Peyer's patch (tissue), 4 donors: Measurements from ENCODE around the gene TAF5. TPM values are rescaled to one million over a fixed set of nuclear protein-coding genes. Genes with fewer than 3 reads are reported as not detected.

Experiments
- DNase-seq, 3 donors: peaks; one replicate each; pipeline ENCODE4 v3.0.0-alpha.2; 2017 to 2019
- H3K27ac ChIP-seq, 4 donors: fragments of 200-600 bp; sonication (generic); one replicate each; pipeline ENCODE4 v1.5.1; 2016 to 2019
- H3K27me3 ChIP-seq, 2 donors: fragments of 200-600 bp; sonication (generic); one replicate each; pipeline ENCODE4 v1.5.1; 2019
- H3K36me3 ChIP-seq, 3 donors: fragments of 200-600 bp; sonication (generic); one replicate each; pipeline ENCODE4 v1.5.1; 2016 to 2019
- H3K4me1 ChIP-seq, 4 donors: fragments of 200-600 bp; sonication (generic); one replicate each; pipeline ENCODE4 v1.5.1; 2016 to 2019
- H3K4me3 ChIP-seq, 4 donors: fragments of 200-600 bp; sonication (generic); 1 replicate in 3 of 4; 2 replicates in 1 of 4; pipeline ENCODE4 v1.5.1; 2016 to 2019; ENCODE audit warnings: mild to moderate bottlenecking in 1 of 4
- H3K9me3 ChIP-seq, 4 donors: fragments of 200-600 bp; sonication (generic); one replicate each; pipeline ENCODE4 v1.5.1; 2016 to 2019; ENCODE audit warnings: mild to moderate bottlenecking in 1 of 4
- CTCF ChIP-seq, 6 experiments: fragments of 450-650 bp in 4 of 6; fragments of 200-600 bp in 2 of 6; sonication (generic) in 1 of 6; IDR thresholded peaks; one replicate each; pipeline ENCODE4 v1.5.1; 2017 to 2019; ENCODE audit warnings: antibody characterized with exemption in 6 of 6, mild to moderate bottlenecking in 3 of 6, moderate library complexity in 1 of 6
- POLR2A ChIP-seq, 2 donors: fragments of 450-650 bp; IDR thresholded peaks; one replicate each; pipeline ENCODE4 v1.5.1; 2017; ENCODE audit warnings: antibody characterized with exemption in 2 of 2, mild to moderate bottlenecking in 2 of 2, moderate library complexity in 2 of 2
- total RNA-seq, 4 donors: library from RNA; depleted of rRNA; stranded (reverse); fragments of >200 nt; gene quantifications; one replicate each; pipeline ENCODE4 v1.1.0, GENCODE V29; 2016

Gene TAF5
- total RNA-seq, 4 donors from 2014 or later: 3.6 to 7.0 (median 5.3) TPM

- no peak for TF ChIP-seq POLR2A (IDR thresholded peaks at IDR 0.05)
- no peak for TF ChIP-seq CTCF (IDR thresholded peaks at IDR 0.05)
- Histone ChIP-seq H3K36me3 (peaks cover 0 to 64% (median 0%) of the 10 kb centered on the region in 3 donors), H3K4me3 (no peak overlapping the region), H3K9me3 (no peaks in the 10 kb centered on the region), H3K27me3 (no peaks in the 10 kb centered on the region), H3K4me1 (no peaks in the 10 kb centered on the region), H3K27ac (no peak overlapping the region)
- no peak for DNase-seq
These were observed 61.9 kb downstream of the TAF5 start for GRCh38 chr10:103429647-103430046.

- TF ChIP-seq CTCF (IDR thresholded peaks at IDR 0.05) (no peak), POLR2A (IDR thresholded peaks at IDR 0.05) (no peak)
- H3K36me3 ChIP-seq: peaks cover 0 to 61% (median 0%) of the 10 kb centered on the region in 3 donors
- H3K27me3 ChIP-seq: no peaks in the 10 kb centered on the region
These were observed 64.1 kb downstream of the TAF5 start for GRCh38 chr10:103431902-103432301.

GRCh38 chr10:103433858-103434257 lies 66.1 kb downstream of the TAF5 start:
- DNase-seq: no peak
- TF ChIP-seq CTCF (IDR thresholded peaks at IDR 0.05) (no peak), POLR2A (IDR thresholded peaks at IDR 0.05) (no peak)
- H3K9me3 ChIP-seq: no peaks in the 10 kb centered on the region
- no peak overlapping the region for H3K4me3 ChIP-seq
- H3K27ac ChIP-seq: no peak overlapping the region
- no peaks in the 10 kb centered on the region for H3K27me3 ChIP-seq
- H3K36me3 ChIP-seq: peaks cover 0 to 63% (median 0%) of the 10 kb centered on the region in 3 donors
- no peaks in the 10 kb centered on the region for H3K4me1 ChIP-seq

More at GRCh38 chr10:103431902-103432301, 64.1 kb downstream of the TAF5 start:
- DNase-seq: no peak
- Histone ChIP-seq H3K4me3 (no peak overlapping the region), H3K4me1 (no peaks in the 10 kb centered on the region), H3K9me3 (no peaks in the 10 kb centered on the region), H3K27ac (no peak overlapping the region)

Other genes starting within 250 kb of the TAF5 start
- gene NT5C2, start 174.7 kb upstream of the TAF5 start, total RNA-seq: 10 to 100 TPM; 39.6 to 86.5 (median 50.7) TPM
- under 1 TPM in 2 of 4 donors, not detected in 2; 0.40 to 0.88 TPM for gene RPEL1, start 122.1 kb upstream of the TAF5 start, total RNA-seq
- gene INA, start 90.8 kb upstream of the TAF5 start, total RNA-seq: 1 to 10 TPM in 1 of 4 donors, under 1 TPM in 1, not detected in 2; 0.35 to 1.1 TPM
- 10 to 100 TPM in 2 of 4 donors, 1 to 10 TPM in 2; 6.6 to 25.6 (median 10.1) TPM for gene PCGF6, start 16.8 kb upstream of the TAF5 start, total RNA-seq
- 100 to 1,000 TPM in 3 of 4 donors, 10 to 100 TPM in 1; 78.6 to 235 (median 167) TPM for gene ATP5MK, start 28.5 kb downstream of the TAF5 start, total RNA-seq
- 10 to 100 TPM; 11.6 to 42.1 (median 19.0) TPM for gene PDCD11, start 28.6 kb downstream of the TAF5 start, total RNA-seq
- 10 to 100 TPM in 3 of 4 donors, 1 to 10 TPM in 1; 8.6 to 33.8 (median 23.1) TPM for gene CALHM2, start 84.4 kb downstream of the TAF5 start, total RNA-seq
- under 1 TPM in 1 of 4 donors, not detected in 3; 0.85 TPM for gene CALHM1, start 90.9 kb downstream of the TAF5 start, total RNA-seq
- not detected for gene CALHM3, start 111.3 kb downstream of the TAF5 start, total RNA-seq
- gene NEURL1, start 125.7 kb downstream of the TAF5 start, total RNA-seq: 10 to 100 TPM; 40.4 to 51.8 (median 45.8) TPM